Measurements from ENCODE around the gene SIPA1L3.

SIPA1L3 gene

GRCh38 chr19:37877147-37877546, 29.9 kb upstream of the SIPA1L3 start:
- Histone ChIP-seq H4K20me1 (ENCODE audit: insufficient read depth, low read length) (no peaks in the 10 kb centered on the region), H3K27me3 (ENCODE audit: low read depth, low read length) (no peaks in the 10 kb centered on the region), H3K79me2 (ENCODE audit: low read length) (no peaks in the 10 kb centered on the region), H3K27ac (ENCODE audit: low read length) (no peak overlapping the region), H3K36me3 (replicated peaks; ENCODE audit: low read depth, low read length) (no peaks in the 10 kb centered on the region), H3K4me3 (ENCODE audit: low read length) (no peak overlapping the region), H3K4me1 (ENCODE audit: low read length) (no peaks in the 10 kb centered on the region), H3K9me3 (ENCODE audit: insufficient read depth, low read length) (peaks cover 7% of the 10 kb centered on the region; the same call in 1 of the 2 replicates), H3K4me2 (ENCODE audit: low read length) (no peak overlapping the region), H3K9ac (ENCODE audit: low read length) (no peak overlapping the region), H2AFZ (ENCODE audit: low read depth, low read length) (no peak overlapping the region)
- TF ChIP-seq EZH2phosphoT487 (IDR thresholded peaks at IDR 0.05; ENCODE audit: low read depth): no peak
- TF ChIP-seq, protein P1, sequence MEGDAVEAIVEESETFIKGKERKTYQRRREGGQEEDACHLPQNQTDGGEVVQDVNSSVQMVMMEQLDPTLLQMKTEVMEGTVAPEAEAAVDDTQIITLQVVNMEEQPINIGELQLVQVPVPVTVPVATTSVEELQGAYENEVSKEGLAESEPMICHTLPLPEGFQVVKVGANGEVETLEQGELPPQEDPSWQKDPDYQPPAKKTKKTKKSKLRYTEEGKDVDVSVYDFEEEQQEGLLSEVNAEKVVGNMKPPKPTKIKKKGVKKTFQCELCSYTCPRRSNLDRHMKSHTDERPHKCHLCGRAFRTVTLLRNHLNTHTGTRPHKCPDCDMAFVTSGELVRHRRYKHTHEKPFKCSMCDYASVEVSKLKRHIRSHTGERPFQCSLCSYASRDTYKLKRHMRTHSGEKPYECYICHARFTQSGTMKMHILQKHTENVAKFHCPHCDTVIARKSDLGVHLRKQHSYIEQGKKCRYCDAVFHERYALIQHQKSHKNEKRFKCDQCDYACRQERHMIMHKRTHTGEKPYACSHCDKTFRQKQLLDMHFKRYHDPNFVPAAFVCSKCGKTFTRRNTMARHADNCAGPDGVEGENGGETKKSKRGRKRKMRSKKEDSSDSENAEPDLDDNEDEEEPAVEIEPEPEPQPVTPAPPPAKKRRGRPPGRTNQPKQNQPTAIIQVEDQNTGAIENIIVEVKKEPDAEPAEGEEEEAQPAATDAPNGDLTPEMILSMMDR (IDR thresholded peaks at IDR 0.05; ENCODE audit: low read depth, low read length): no peak

- Histone ChIP-seq H3K4me3 (ENCODE audit: low read length) (no peak overlapping the region), H3K27ac (ENCODE audit: low read length) (no peak overlapping the region), H3K36me3 (replicated peaks; ENCODE audit: low read depth, low read length) (no peaks in the 10 kb centered on the region), H3K4me1 (ENCODE audit: low read length) (no peaks in the 10 kb centered on the region), H3K9ac (ENCODE audit: low read length) (no peak overlapping the region), H2AFZ (ENCODE audit: low read depth, low read length) (no peak overlapping the region), H3K9me3 (ENCODE audit: insufficient read depth, low read length) (0 out of 2 replicates have a peak, but pooled peaks cover 7% of the 10 kb centered on the region), H4K20me1 (ENCODE audit: insufficient read depth, low read length) (no peaks in the 10 kb centered on the region), H3K79me2 (ENCODE audit: low read length) (no peaks in the 10 kb centered on the region), H3K4me2 (ENCODE audit: low read length) (no peak overlapping the region), H3K27me3 (ENCODE audit: low read depth, low read length) (peaks cover 39% of the 10 kb centered on the region)
- TF ChIP-seq EZH2phosphoT487 (IDR thresholded peaks at IDR 0.05; ENCODE audit: low read depth): no peak
- TF ChIP-seq, protein P1 (IDR thresholded peaks at IDR 0.05; ENCODE audit: low read depth, low read length): no peak
These were observed 21.6 kb upstream of the SIPA1L3 start for GRCh38 chr19:37885392-37885791.

GRCh38 chr19:37886571-37886970, 20.4 kb upstream of the SIPA1L3 start:
- Histone ChIP-seq H3K9ac (ENCODE audit: low read length) (no peak overlapping the region), H3K4me3 (ENCODE audit: low read length) (no peak overlapping the region), H3K4me2 (ENCODE audit: low read length) (no peak overlapping the region), H4K20me1 (ENCODE audit: insufficient read depth, low read length) (no peaks in the 10 kb centered on the region), H3K9me3 (ENCODE audit: insufficient read depth, low read length) (0 out of 2 replicates have a peak, but pooled peaks cover 4% of the 10 kb centered on the region), H3K27me3 (ENCODE audit: low read depth, low read length) (peaks cover 39% of the 10 kb centered on the region), H3K36me3 (replicated peaks; ENCODE audit: low read depth, low read length) (no peaks in the 10 kb centered on the region), H2AFZ (ENCODE audit: low read depth, low read length) (no peak overlapping the region), H3K27ac (ENCODE audit: low read length) (no peak overlapping the region), H3K4me1 (ENCODE audit: low read length) (no peaks in the 10 kb centered on the region), H3K79me2 (ENCODE audit: low read length) (no peaks in the 10 kb centered on the region)
- TF ChIP-seq EZH2phosphoT487 (IDR thresholded peaks at IDR 0.05; ENCODE audit: low read depth): no peak
- TF ChIP-seq, protein P1 (IDR thresholded peaks at IDR 0.05; ENCODE audit: low read depth, low read length): no peak

DNA sequence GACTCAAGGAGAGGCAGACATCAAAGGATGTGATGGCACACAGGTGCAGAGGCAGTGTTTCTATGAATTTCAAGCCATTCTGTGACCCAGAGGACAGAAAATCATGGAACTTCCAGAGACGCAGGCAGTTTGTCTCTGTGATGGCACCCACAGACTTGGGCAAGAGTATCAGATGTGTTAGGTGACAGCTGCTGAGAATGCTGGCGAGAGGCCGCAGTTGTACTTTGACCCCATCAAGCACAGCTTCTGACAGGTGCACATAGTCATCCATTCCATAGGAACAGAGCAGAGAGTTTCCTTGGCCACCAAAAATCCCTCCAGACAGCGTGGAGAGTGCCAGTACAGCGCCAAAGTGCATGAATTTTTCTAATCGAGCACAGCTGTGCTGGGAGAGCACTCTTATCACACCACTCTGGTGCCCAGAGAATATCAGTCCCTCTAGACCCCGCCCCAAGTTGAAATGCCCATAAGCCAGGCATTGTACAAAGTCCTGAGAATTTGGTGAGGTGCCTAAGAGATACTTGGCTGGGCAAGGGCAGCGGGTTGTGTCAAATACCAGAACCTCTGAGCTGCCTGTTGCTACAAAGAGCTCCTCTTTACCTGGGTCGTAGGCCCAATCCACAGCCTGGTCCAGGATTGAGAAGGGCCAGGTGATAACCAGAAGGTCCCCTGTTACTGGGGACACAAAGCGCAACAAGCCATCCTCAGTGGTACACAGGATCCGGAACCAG, 13.0 kb upstream of the SIPA1L3 start:
- no peak for TF ChIP-seq EZH2phosphoT487 (IDR thresholded peaks at IDR 0.05; ENCODE audit: low read depth)
- TF ChIP-seq, protein P1 (IDR thresholded peaks at IDR 0.05; ENCODE audit: low read depth, low read length): no peak
- no peak overlapping the region for H3K4me3 ChIP-seq (ENCODE audit: low read length)
- no peak overlapping the region for H2AFZ ChIP-seq (ENCODE audit: low read depth, low read length)
- no peak overlapping the region for H3K9ac ChIP-seq (ENCODE audit: low read length)
- H3K4me2 ChIP-seq (ENCODE audit: low read length): no peak overlapping the region
- no peaks in the 10 kb centered on the region for H3K36me3 ChIP-seq (replicated peaks; ENCODE audit: low read depth, low read length)
- H3K27me3 ChIP-seq (ENCODE audit: low read depth, low read length): peaks cover 21% of the 10 kb centered on the region; the same call in 1 of the 2 replicates
- no peaks in the 10 kb centered on the region for H3K79me2 ChIP-seq (ENCODE audit: low read length)
- no peak overlapping the region for H3K27ac ChIP-seq (ENCODE audit: low read length)
- H3K9me3 ChIP-seq (ENCODE audit: insufficient read depth, low read length): no peaks in the 10 kb centered on the region
- H3K4me1 ChIP-seq (ENCODE audit: low read length): peaks cover 3% of the 10 kb centered on the region
- no peaks in the 10 kb centered on the region for H4K20me1 ChIP-seq (ENCODE audit: insufficient read depth, low read length)

All from OCI-LY3 (cell line).